NCI-H446 treated with DMSO at 0.1 percent for 48 hours (cell line): Measurements from ENCODE around the gene MATN4.
A peak's percentile ranks its signal among the peaks of the same experiment; 100 is the strongest.

Experiments used
- DNase-seq: peaks from one replicate; lab custom pipeline; 2025; lab: John Stamatoyannopoulos, UW

The MATN4 gene

DNA sequence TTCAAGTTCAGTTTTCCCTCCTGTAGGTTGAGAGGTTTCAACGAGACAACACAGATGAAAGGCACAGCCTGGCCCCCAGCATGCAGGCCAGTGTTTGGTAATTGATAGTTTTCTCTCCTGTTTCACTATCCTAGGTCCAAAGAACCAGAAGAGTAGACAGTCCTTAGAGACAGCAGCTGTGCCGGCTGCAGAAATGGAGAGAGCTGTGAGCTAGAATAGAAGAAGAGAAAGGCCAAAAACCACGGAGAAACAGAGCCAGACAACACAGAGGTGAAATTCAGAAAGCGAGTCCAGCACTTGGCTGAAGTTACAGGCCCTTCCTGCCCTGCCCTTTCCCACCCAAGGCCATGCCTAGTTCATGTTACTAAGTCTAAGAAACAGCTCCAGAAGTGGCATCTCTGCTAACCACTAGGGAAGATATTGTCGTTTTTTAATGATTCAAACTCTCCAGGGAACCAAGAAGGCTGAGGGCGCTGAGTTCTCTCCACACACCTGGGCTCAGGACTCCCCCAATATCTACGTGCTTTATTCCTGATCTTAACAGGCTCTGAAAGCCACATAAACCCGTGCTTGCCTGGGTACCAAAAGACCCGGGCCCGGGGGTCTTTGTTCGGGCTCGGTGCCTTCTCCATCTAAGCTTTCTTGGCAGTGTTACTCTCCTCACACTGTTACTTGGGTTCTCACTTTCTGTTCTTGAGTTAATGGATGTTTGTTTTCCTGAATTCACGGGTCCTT, 18.0 kb downstream of the MATN4 start:
- no peak for DNase-seq

DNA sequence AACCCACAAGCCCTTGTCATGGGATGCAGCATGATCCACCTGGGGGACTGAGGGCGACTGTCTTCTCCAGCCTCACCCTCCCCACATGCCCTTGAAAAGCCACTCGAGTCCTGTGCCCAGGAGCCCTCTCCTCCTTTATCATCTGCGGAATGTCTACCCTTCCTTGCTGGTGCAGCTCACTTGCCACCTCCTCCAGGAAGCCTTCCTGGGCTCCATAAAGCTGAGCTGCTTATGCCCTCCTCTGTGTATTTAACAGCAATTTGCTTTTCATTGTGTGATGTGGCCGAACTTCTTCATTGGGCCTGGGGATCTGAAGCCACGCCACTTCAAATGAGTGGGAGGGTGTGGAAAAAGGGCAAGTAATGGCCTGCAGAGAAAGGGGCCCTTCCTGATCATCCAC, 19.2 kb downstream of the MATN4 start:
- DNase-seq, result no peak

DNA sequence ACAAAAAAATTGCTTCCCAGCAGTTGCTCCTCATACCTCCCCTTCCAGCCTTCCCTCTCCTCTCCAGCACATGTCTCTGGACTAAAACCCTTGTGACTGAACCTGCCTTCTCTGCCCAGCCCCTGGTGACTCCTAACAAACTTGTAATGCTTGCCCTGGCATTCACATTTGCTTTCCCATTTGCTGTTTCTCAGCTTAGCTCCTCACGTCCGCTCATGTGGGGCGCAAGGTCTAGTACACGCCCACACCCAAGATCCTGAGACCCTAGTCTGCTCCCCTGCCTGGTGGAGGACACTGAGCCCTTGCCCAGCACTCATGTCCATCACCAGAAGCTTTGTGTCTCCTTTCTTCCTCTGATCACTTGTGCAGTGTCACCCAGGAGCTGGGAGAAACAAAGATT, 19.7 kb downstream of the MATN4 start:
- no peak for DNase-seq

GRCh38 chr20:45283551-45284057, 24.5 kb downstream of the MATN4 start:
- DNase-seq, result no peak

DNA sequence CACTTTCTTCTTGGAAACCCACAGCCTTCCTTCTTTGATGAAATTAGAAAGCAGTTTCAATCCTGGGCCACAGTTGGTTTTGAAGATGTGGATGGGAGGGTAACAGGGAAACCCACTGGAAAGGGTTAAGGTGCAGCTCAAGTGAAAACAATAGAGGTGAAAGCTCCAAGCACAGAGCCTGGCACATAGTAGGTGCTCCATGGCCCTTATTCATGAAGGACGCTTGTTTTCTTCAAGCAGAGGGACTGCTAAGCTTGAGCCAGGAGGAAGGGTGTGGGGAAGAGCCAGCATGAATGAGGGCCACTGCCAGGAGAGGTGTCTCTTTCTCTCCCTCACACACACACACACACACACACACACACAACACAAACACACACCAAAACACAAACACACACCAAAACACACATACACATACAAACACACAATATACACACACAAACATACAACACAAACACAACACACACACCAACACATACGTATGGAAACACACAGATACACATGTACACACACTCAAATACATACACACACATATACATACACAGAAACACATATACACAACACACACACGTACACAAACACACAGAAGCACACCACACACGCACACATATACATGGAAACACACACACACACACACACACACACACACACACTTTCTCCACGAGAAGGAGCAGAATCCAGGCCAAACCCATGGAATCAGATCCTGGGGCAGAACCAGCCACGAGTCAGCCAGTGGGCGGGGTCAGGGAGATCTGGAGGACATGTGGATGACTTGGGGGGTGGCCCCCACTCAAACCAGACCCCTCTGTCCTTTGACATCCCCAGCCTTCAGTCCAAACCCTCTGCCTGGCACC, 25.2 kb downstream of the MATN4 start:
- no peak for DNase-seq

DNA sequence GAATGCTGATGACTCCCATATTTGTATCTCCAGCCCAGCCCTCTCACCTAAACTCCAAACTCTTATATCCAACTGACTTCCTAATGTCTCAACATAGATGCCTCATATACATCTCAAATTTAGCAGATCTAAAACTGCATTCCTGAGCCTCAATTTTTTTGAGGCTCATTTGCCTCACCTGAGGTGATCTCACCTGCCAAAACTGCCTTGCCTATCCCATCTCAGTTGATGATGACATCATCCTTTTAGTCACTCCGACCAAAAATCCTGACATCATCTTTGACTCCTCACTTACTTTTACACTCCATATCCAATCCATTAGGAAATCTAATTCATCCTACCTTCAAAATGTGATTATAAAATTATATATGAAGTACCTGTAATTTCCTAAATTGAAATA, 28.1 kb downstream of the MATN4 start:
- DNase-seq, result no peak

DNA sequence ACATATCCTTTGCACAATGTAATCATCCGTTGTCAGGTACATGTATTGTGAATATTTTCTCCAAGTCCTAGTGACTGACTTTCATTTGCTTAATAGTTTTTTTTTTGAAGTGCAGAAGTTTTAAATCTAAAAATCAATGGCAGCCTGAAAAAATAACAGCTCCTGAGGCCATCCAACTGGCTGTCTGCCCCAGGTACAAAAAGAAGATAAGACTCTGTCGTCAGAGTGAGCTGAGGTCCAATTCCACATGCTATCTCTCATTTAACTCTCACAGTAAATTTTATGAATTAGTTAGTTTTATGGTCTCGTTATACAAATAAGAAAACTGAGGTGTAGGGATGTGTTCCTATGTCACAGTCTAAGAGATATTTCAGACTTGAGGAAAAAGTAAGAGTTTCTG, 32.8 kb downstream of the MATN4 start:
- DNase-seq, result no peak

GRCh38 chr20:45269754-45270270, 38.3 kb downstream of the MATN4 start:
- peak; percentile 65 for DNase-seq

GRCh38 chr20:45269056-45269455, 39.0 kb downstream of the MATN4 start:
- DNase-seq, result no peak

- no peak for DNase-seq
Observed at GRCh38 chr20:45268531-45268930, 39.6 kb downstream of the MATN4 start.

GRCh38 chr20:45266977-45267376, 41.1 kb downstream of the MATN4 start:
- DNase-seq, result no peak

- no peak for DNase-seq
Observed at GRCh38 chr20:45263556-45264266, 44.4 kb downstream of the MATN4 start.

GRCh38 chr20:45258664-45259063, 49.4 kb downstream of the MATN4 start:
- no peak for DNase-seq

DNA sequence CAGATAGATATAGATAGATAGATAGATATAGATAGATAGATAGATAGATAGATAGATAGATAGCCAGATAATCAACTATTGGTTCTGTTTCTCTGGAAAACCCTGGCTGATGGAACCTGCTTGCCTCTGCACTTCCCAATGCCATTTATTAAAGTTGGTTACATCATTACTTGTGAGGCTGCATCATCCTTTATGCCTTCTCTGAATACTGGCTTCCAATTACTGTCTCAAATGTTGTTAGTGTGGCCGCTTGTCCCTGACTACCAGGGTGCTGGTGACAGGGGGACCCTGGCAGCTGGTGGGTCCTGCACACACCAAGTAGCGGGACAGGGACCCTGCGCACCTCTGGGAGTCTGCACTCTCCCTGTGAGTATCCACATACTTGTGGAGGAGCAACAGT, 49.8 kb downstream of the MATN4 start:
- DNase-seq, result no peak

- DNase-seq, result no peak
Observed at GRCh38 chr20:45257711-45258110, 50.4 kb downstream of the MATN4 start.

GRCh38 chr20:45257161-45257560, 50.9 kb downstream of the MATN4 start:
- no peak for DNase-seq

DNA sequence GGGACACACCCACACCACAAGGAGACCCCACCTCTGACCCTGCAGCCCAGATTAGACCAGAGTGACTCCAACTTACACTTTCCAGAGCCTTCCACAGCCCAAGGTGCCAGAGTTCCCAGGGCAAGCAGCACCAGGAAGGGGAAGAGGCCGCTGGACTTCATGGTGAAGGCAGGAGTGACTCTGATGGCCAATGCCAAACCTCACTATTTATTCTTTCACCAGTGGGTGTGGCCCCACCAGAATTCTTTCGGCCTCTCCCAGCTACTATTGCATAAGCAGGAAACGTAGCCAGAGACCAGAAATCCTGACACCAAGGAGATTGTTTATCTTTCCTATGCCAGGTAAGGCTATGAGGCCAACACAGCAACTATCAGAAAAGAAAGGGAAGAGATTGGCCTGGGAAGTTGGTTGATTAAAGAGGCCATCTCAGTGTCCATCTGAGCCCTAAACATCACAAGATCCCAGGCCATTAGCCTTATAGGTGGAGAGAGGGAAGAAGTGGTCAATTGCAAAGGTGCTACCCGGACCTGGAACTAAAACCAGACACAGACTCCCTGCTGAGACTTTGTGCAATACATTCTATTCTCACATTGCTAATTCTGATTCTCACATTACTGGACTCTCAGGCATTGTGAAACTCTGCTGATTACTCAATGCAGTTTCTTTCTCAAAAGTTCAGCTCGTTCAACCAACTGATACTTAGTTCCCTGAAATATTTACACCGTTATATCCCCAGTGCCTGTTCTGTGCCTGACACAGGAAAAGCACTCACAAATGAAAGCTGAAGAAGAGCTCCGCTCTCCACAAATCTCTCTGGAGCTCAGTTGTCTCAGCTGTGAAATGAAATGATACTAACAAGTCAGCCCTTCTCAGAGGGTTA, 53.5 kb downstream of the MATN4 start, which contains the start of gene SLPI:
SLPI (minus strand) TSS at position 182 of the 880 bp plus-strand sequence; CDS start at position 161, 21 bp downstream.
- DNase-seq, result no peak

- no peak for DNase-seq
Observed at GRCh38 chr20:45253261-45253660, 54.8 kb downstream of the MATN4 start.

DNA sequence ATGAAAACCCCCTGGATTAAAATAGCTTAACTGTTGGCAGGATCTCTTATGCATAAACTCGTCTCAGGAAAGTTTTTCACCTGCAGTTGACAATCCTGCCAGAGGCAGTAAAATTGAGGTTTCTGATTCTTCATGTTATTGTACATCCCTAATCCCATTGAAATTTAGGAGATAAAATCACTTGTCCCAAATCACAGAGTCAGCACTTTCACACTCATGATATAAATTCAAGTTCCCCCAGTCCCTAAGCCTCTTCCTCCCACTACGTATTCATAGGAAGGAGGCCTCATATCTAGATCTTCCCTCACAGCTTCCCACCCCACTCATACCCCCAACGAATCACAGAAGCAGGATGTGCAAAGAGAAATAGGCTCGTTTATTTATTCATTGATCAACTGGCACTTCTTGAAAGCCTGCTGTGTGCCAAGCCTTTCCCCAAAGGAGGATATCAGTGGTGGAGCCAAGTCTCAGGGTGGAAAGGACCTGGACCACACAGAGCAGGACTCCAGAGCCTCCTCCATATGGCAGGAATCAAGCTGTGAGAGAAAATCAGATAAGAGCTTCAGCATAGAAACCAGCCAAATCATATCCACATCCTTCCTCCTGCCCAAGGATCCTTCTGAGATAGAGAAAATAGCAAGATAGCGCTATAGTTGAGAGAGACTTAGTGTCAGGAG, 56.1 kb downstream of the MATN4 start:
- peak; percentile 46 for DNase-seq

GRCh38 chr20:45248609-45249008, 59.5 kb downstream of the MATN4 start:
- no peak for DNase-seq

DNA sequence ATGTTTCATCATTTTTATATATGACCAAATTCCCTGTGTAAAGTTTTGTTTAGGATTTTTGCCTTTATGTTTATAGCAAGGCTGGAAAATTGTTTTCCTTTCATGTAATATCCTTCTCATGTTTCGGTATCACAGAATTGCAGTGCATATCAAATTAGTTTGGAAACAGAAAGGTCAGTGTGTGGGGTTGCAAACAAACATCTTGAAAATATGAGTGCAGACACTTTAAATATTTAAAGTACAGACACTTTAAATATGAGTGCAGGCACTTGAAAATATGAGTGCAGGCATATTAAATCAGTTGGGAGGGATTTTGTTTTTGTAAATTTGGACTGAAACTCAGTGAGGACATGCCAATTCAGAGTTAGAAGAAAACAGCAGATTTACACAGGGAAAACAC, 60.2 kb downstream of the MATN4 start:
- no peak for DNase-seq
